Stimulated activated CD8-positive, alpha-beta memory T cell treated with anti-CD3 and anti-CD28 coated beads, Interleukin-4, amount 100 ng/mL, for 4 hours (primary cell): ENCODE results near the gene TRIM71.

Experiments
- DNase-seq, 2 donors: peaks; one replicate each; pipeline ENCODE4 v3.0.0-alpha.2; 2020; ENCODE audit warnings: low read depth in 2 of 2, low spot score in 1 of 2

Gene TRIM71

DNA sequence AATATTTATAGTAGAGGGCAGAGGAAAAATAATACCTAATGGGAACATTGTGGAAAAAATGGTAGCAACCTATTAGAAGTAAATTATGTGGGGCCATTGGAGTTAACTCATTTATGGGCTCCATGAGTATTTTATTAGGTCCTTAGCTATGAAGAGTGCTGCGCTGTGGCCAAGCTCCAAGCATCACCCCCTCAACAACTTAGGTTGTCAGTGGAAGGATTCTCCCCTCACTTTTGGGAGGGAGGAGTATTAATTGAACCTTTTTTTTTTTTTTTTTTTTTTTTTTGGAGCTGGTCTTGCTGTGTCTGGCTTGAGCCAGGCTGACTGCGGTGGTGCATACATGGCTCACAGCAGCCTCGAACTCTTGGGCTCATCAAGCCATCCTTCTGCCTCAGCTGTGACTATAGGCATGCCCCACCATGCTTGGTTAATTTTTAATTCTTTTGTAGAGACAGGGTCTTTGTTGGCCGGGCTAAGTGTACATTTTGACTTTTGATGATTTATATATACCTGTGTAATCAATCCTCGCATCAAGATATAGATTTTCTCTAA, 45.2 kb downstream of the TRIM71 start:
- no peak for DNase-seq

GRCh38 chr3:32865383-32865782, 47.6 kb downstream of the TRIM71 start:
- no peak for DNase-seq

DNA sequence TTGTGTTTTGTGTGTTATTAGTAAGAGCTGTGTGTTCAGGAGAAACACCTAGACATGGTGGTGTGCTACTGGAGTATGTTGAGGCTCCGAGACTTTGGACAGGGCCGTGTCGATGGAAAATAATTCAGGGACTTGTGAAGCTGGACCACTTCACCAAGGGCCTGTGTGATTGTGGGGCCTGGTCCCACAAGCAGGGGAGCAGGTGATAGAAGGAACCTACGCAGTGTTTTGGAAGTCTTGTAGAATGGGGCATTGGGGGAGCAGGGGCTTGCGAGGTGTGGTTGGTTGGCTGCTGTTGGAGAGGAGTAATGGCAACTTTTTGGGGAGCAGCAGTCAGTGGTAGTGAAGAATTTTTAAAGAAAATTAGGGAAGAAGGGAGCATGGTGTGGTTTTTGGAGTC, 48.7 kb downstream of the TRIM71 start:
- DNase-seq: no peak

DNA sequence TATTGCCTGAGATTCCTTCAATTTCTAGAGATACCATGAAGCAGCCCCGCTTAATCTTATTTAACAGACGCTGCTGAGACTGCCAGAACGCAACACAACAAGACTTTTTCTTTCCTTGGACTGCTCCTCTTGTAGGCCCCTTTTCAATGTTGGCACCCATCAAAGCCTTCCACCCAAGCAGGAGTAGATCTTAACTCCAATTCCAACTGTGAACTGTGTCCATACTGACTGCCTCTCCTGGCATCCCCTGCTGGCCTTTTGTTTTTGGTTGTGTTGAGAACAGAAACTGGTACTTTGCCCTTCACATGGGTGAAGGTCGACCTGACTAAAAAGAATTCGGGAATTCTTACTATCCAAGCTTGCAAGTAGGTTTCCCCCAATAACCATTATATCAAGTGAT, 50.2 kb downstream of the TRIM71 start:
- DNase-seq: no peak

DNA sequence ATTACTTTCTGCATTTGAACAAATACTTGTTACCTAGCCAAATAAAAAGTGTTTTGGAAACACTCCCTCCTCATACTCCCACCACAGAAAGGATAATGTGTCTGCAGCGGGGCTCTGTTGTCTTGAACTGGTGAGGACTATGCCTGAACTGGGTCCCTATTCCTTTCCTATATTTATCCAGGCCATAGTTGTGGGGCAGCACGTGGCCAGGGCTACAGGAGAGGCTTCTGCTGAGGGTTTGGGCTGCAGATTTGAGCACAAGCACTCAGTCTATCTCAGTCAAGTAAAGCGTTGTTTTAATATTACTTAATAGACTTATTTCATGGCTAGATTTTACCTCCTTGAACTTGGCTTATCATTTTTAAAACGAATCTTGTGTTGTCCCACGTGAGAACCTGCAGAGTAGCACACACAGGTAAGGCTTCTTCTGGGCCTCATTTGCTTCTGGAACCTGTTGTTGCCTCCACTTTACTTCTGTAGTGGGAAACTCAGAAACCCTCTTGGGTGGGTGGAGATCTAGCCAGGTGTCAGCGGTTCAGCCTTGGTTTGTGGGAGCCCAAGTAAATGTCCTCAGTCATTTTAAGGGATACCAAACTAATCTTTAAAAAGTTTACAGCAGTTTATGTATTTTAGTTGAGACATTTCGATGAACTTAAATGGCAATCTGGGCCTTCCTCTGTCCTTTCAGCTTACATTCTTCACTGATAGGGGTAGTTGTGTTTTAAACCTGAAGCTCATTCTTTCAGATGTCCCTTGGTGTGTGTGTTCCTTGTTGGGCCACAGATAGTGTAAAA, 51.1 kb downstream of the TRIM71 start:
- no peak for DNase-seq

- no peak for DNase-seq
Measured at GRCh38 chr3:32869513-32870047, 51.8 kb downstream of the TRIM71 start.

GRCh38 chr3:32870373-32871095, 52.7 kb downstream of the TRIM71 start:
- DNase-seq: no peak

DNA sequence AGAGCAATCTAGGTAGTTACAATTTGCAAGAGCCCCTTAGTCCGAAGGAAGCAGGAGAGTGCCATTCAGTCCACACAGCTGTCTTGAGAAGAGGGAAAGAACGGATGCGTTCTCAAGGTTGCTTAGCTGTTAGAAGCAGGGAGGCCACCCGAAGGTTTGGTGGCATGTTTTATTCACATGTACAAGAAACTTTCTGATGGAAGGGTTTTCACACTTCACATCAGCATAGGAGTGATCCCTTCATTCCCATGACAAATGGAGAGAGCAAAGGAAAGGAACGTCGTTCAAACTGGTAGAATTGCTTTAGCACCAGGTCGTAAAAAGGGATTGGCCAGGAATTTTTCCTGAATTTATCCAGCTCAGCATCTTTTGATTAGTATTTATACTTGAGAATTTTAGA, 53.5 kb downstream of the TRIM71 start:
- no peak for DNase-seq

DNA sequence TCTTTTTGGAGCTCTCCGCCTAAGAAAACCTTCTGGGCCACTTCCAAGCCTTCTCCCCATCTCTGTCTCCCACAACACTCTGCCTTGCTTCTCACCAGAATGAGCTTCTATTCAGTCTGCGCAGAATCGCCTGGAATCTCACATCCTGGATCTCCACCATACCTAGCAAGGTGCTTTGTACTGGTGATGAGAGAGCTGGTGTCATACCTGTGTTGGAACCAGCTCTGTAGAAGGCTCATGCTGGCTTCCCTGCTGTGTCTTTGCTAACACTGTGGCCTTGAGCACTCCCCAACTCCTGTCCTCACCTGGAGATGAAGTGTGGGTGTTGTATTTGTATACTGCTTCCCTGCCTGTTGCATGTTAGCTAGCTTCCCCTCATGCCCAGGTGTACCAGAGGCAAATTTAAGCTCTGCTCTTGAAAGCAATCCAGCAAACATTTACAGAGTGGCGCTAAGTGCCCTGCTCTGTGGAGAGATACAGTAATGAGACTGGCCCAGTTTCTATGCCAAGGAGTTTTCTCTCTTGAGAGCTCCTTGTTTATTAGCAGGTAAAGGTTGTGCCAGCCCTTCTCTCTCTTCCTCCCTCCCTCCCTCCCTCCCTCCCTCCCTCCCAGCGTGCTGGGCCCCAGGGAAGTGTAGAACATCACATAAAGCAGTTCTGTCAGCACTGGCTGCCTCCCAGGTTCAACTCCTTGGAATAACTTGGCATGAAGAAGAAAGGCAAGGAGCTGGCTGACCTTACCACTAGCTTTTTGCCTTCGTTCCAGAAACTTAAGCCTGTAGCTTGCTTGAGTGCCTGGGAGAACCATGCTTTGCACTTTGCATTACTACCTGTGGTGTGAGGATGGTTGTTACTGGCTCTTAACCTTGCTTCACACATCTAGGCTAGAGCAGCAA, 54.9 kb downstream of the TRIM71 start:
- no peak for DNase-seq

DNA sequence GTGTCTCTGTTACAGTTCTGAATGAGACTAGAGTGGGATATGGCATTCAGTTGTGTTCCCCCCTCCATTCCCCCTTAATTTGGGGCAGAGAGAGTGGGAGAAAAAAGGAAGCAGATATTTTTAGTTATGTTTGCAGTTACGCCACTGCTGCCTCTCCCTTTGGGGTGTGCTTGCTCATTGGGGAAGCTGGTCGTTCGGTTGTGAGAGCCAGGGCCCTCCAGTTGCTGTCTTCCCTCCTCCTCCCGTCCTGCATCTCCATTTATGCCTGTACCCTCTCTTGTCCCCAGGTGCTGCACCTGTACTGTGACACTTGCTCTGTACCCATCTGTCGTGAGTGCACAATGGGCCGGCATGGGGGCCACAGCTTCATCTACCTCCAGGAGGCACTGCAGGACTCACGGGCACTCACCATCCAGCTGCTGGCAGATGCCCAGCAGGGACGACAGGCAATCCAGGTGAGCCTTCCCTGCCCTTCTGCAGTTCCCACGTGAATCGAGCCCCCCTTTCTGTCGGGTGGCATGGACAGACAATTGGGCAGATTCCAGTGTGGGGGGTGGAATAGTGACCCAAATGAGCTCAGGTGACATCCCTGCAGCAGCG, 55.8 kb downstream of the TRIM71 start:
- DNase-seq: no peak

- no peak for DNase-seq
Measured at GRCh38 chr3:32876920-32877319, 59.1 kb downstream of the TRIM71 start.

DNA sequence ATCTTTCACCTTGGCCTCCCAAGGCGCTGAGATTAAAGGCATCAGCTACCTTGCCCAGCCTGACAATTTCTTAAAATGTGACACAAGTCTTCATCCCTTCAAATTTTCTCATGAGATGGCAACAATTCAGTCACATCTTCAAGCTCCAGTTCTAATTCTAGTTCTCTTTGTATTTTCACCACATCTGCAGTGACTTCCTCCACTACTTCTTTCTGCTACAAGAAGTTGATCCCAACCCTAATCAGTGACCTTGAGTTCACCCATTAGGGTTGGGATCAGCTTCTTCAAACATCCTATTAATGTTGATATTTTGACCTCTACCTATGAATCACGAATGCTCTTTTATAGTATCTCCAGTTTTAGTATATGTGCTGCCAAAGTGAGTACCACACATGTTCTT, 59.8 kb downstream of the TRIM71 start:
- no peak for DNase-seq

DNA sequence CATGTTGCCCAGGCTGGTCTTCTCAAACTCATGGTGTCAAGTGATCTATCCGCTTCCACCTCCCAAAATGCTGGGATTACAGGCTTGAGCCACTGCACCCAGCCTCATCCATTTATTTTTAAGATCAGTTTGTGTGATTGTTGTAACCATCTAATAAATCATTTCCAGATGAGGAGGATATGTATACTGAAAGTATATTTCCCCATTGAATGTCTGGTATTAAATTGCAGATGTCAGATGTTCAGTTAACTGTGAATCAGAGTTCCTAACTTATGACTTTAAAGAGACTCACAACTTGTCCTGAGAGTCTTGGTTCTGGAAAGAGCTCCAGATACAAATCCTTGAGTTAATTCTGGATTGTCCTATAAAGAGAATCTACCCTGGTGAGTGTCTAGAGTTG, 62.4 kb downstream of the TRIM71 start:
- no peak for DNase-seq

DNA sequence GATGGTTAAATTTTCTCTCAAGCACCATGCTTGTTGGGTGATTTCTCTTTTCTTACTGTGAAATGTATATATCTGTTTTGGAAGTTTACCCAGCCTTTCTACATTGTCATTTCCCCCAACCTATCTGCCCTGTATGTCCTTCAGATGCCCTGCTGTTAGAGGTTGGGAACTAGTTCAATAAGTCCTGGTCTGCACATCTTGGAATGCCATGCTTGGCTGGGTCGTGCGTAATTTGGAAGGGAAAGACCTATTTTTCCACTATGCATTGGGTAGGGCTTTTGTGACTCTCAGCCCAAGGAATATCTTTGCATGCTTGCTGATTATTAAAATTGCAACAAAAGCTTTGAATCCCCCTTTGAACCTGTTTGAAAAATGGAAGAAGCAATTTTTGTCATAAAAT, 63.8 kb downstream of the TRIM71 start:
- no peak for DNase-seq

DNA sequence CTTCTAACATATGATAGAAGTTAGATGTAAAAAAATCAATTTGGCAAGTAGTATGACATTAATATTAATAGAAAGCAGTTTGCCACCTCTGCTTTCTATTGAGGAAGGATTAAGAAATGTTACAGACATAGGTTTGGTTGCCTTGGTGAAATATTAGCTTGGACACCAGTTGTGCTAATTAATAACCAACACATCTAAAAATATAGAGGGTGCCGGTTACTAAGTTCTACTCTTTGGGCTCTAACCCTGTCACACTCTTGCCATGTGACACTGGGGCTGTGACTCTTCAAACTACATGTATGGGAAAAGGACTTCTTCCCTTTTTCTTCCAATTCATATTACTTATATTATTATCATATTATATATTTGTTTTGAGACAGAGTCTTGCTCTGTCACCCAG, 64.4 kb downstream of the TRIM71 start:
- DNase-seq: no peak

DNA sequence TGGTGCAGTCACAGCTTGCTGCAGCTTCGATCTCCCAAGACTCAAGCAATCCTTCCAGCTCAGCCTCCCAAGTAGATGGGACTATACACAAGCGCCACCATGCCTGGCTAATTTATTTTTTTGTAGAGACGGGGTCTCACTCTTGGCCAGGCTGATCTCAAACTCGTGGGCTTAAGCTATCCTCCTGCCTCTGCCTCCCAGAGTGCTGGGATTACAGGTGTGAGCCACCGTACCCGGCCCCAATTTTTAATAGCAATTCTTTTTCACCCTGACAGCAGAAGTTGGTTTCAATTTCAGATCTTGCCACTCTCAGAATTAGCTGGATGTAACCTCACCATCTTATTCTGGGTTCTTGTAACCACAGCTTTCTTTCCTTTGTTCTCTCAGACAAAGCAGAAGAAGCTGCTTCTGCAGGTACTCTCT, 64.8 kb downstream of the TRIM71 start:
- no peak for DNase-seq

DNA sequence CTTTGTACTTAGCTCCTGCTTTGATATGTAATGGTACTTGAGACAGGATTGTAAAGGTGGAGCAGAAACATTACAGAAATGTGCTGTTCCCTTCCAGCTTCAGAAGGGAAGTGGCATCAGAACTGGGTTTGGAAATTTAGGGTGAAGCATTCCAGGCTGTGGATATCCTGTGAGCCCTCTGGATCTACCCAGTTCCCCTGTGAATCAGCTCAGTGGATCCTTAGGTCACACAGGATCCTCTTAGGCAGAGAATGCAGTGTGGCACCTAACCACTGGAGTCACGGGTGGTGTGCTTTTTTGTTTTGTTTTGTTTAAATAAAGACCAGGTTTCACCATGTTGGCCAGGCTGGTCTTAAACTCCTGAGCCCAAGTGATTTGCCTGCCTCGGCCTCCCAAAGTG, 66.0 kb downstream of the TRIM71 start:
- no peak for DNase-seq

- DNase-seq: no peak
Measured at GRCh38 chr3:32884591-32884990, 66.8 kb downstream of the TRIM71 start.

DNA sequence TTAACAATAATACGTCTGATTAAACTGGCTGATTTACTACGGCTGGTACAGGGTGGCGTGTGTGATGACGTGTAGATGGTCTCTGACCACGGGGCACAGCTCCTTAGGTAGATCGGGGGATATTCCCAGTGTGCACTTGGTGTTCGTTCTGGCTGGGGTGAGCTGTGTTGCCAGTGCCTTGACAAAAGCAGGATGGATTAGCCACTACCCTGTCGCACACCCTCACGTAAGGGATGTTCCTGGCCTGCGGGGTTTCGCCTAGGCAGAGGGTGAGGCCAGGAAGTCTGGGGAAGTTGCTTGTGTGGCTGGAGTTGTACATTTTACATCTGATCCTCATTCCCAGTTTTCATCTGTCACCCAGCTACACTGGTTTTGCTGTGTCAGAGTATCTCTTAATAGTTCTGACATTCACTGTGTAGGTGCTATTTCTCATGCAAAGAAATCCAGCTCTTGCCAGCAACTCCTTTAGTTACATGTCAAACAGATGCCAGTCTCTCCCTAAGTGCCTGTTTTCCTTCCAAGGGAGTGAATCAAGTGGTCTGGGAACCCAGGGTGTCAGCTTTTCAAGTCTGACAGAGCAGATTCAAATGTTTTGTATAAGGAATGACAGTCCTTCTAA, 67.6 kb downstream of the TRIM71 start:
- no peak for DNase-seq

- no peak for DNase-seq
Measured at GRCh38 chr3:32886296-32886695, 68.5 kb downstream of the TRIM71 start.
